ENCODE measurements around the gene OR52J3. TPM values are rescaled to one million over a fixed set of nuclear protein-coding genes. Genes with fewer than 3 reads are reported as not detected.

Gene OR52J3
- total and polyA plus RNA-seq, 10 of the 15 experiments (the other 5 are each of a cell fraction or from before 2014, with no cell fraction given) = not detected

DNA sequence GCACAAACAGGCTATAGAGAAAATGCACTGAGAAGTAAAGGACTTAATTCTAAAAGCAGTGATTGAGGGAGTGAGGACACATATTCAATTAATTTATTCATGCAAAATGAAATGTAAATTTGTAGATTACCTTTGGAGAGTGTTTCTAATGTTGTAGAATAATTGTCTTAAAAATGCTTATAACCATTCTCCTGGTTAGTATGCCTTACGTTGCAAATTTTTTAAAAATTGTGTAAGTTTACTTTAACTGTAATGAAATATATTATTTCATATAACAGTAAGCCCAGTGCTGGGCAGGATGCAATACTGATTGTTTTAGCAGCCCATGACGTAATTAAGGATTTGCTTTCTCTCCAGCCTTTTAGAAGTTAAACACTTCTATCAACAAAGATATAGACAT, 49.7 kb downstream of the OR52J3 start (continued):
- TF ChIP-seq, protein P1, sequence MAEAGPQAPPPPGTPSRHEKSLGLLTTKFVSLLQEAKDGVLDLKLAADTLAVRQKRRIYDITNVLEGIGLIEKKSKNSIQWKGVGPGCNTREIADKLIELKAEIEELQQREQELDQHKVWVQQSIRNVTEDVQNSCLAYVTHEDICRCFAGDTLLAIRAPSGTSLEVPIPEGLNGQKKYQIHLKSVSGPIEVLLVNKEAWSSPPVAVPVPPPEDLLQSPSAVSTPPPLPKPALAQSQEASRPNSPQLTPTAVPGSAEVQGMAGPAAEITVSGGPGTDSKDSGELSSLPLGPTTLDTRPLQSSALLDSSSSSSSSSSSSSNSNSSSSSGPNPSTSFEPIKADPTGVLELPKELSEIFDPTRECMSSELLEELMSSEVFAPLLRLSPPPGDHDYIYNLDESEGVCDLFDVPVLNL (IDR thresholded peaks at IDR 0.05; ENCODE audit: low read depth, low read length) = no peak

Other genes with a start within 250 kb of the OR52J3 start
Only the 7 nearest of the 20 such genes appear.
- not detected in 2 replicates for gene OR51A4, start 98.9 kb upstream of the OR52J3 start, total RNA-seq (2014; rRNA removed)
- gene OR51A4, start 98.9 kb upstream of the OR52J3 start, total RNA-seq (2014; rRNA removed; fragmentation: Illumina TruSeq; extraction: Trizol) = not detected in 2 replicates
- not detected in 2 replicates for gene OR51A4, start 98.9 kb upstream of the OR52J3 start, total RNA-seq (2021)
- not detected in 2 replicates for gene OR51A4, start 98.9 kb upstream of the OR52J3 start, polyA plus RNA-seq (2011; rRNA removed)
- not detected in 2 replicates for gene OR51A4, start 98.9 kb upstream of the OR52J3 start, polyA plus RNA-seq (2014; fragmentation: Illumina TruSeq; extraction: Trizol)
- gene OR51A4, start 98.9 kb upstream of the OR52J3 start, polyA plus RNA-seq (2014; fragmentation: Nextera tagmentation; extraction: Ambion mirVana) = not detected
- not detected in 2 replicates for gene OR51A4, start 98.9 kb upstream of the OR52J3 start, polyA plus RNA-seq (2014; rRNA removed)
- gene OR51A4, start 98.9 kb upstream of the OR52J3 start, polyA plus RNA-seq (2016; fragmentation: Nextera tagmentation; extraction: Ambion mirVana) = not detected
- not detected in 2 replicates for gene OR51A2, start 90.8 kb upstream of the OR52J3 start, total RNA-seq (2014; rRNA removed)
- not detected in 2 replicates for gene OR51A2, start 90.8 kb upstream of the OR52J3 start, total RNA-seq (2014; rRNA removed; fragmentation: Illumina TruSeq; extraction: Trizol)
- gene OR51A2, start 90.8 kb upstream of the OR52J3 start, total RNA-seq (2021) = not detected in 2 replicates
- not detected in 2 replicates for gene OR51A2, start 90.8 kb upstream of the OR52J3 start, polyA plus RNA-seq (2011; rRNA removed)
- gene OR51A2, start 90.8 kb upstream of the OR52J3 start, polyA plus RNA-seq (2014; fragmentation: Illumina TruSeq; extraction: Trizol) = not detected in 2 replicates
- gene OR51A2, start 90.8 kb upstream of the OR52J3 start, polyA plus RNA-seq (2014; fragmentation: Nextera tagmentation; extraction: Ambion mirVana) = not detected
- gene OR51A2, start 90.8 kb upstream of the OR52J3 start, polyA plus RNA-seq (2014; rRNA removed) = not detected in 2 replicates
- not detected for gene OR51A2, start 90.8 kb upstream of the OR52J3 start, polyA plus RNA-seq (2016; fragmentation: Nextera tagmentation; extraction: Ambion mirVana)
- not detected in 2 replicates for gene OR51L1, start 51.7 kb upstream of the OR52J3 start, total RNA-seq (2014; rRNA removed)
- gene OR51L1, start 51.7 kb upstream of the OR52J3 start, total RNA-seq (2014; rRNA removed; fragmentation: Illumina TruSeq; extraction: Trizol) = not detected in 2 replicates
- gene OR51L1, start 51.7 kb upstream of the OR52J3 start, total RNA-seq (2021) = not detected in 2 replicates
- gene OR51L1, start 51.7 kb upstream of the OR52J3 start, polyA plus RNA-seq (2011; rRNA removed) = not detected in 2 replicates
- gene OR51L1, start 51.7 kb upstream of the OR52J3 start, polyA plus RNA-seq (2014; fragmentation: Illumina TruSeq; extraction: Trizol) = not detected in 2 replicates
- gene OR51L1, start 51.7 kb upstream of the OR52J3 start, polyA plus RNA-seq (2014; fragmentation: Nextera tagmentation; extraction: Ambion mirVana) = not detected
- 0.11 TPM in 1 of 2 replicates, not detected in the other for gene OR51L1, start 51.7 kb upstream of the OR52J3 start, polyA plus RNA-seq (2014; rRNA removed)
- not detected for gene OR51L1, start 51.7 kb upstream of the OR52J3 start, polyA plus RNA-seq (2016; fragmentation: Nextera tagmentation; extraction: Ambion mirVana)
- not detected in 2 replicates for gene OR52E2, start 13.1 kb downstream of the OR52J3 start, total RNA-seq (2014; rRNA removed)
- gene OR52E2, start 13.1 kb downstream of the OR52J3 start, total RNA-seq (2014; rRNA removed; fragmentation: Illumina TruSeq; extraction: Trizol) = not detected in 2 replicates
- gene OR52E2, start 13.1 kb downstream of the OR52J3 start, total RNA-seq (2021) = not detected in 2 replicates
- gene OR52E2, start 13.1 kb downstream of the OR52J3 start, polyA plus RNA-seq (2011; rRNA removed) = not detected in 2 replicates
- not detected in 2 replicates for gene OR52E2, start 13.1 kb downstream of the OR52J3 start, polyA plus RNA-seq (2014; fragmentation: Illumina TruSeq; extraction: Trizol)
- not detected for gene OR52E2, start 13.1 kb downstream of the OR52J3 start, polyA plus RNA-seq (2014; fragmentation: Nextera tagmentation; extraction: Ambion mirVana)
- not detected in 2 replicates for gene OR52E2, start 13.1 kb downstream of the OR52J3 start, polyA plus RNA-seq (2014; rRNA removed)
- not detected for gene OR52E2, start 13.1 kb downstream of the OR52J3 start, polyA plus RNA-seq (2016; fragmentation: Nextera tagmentation; extraction: Ambion mirVana)
- gene OR52E1, start 23.0 kb downstream of the OR52J3 start, total RNA-seq (2014; rRNA removed) = not detected in 2 replicates
- gene OR52E1, start 23.0 kb downstream of the OR52J3 start, total RNA-seq (2014; rRNA removed; fragmentation: Illumina TruSeq; extraction: Trizol) = not detected in 2 replicates
- not detected in 2 replicates for gene OR52E1, start 23.0 kb downstream of the OR52J3 start, total RNA-seq (2021)
- gene OR52E1, start 23.0 kb downstream of the OR52J3 start, polyA plus RNA-seq (2011; rRNA removed) = not detected in 2 replicates
- not detected in 2 replicates for gene OR52E1, start 23.0 kb downstream of the OR52J3 start, polyA plus RNA-seq (2014; fragmentation: Illumina TruSeq; extraction: Trizol)
- not detected for gene OR52E1, start 23.0 kb downstream of the OR52J3 start, polyA plus RNA-seq (2014; fragmentation: Nextera tagmentation; extraction: Ambion mirVana)
- gene OR52E1, start 23.0 kb downstream of the OR52J3 start, polyA plus RNA-seq (2014; rRNA removed) = not detected in 2 replicates
- gene OR52E1, start 23.0 kb downstream of the OR52J3 start, polyA plus RNA-seq (2016; fragmentation: Nextera tagmentation; extraction: Ambion mirVana) = not detected
- gene OR52A5, start 91.8 kb downstream of the OR52J3 start, total RNA-seq (2014; rRNA removed) = not detected in 2 replicates
- gene OR52A5, start 91.8 kb downstream of the OR52J3 start, total RNA-seq (2014; rRNA removed; fragmentation: Illumina TruSeq; extraction: Trizol) = not detected in 2 replicates
- not detected in 2 replicates for gene OR52A5, start 91.8 kb downstream of the OR52J3 start, total RNA-seq (2021)
- gene OR52A5, start 91.8 kb downstream of the OR52J3 start, polyA plus RNA-seq (2011; rRNA removed) = not detected in 2 replicates
- gene OR52A5, start 91.8 kb downstream of the OR52J3 start, polyA plus RNA-seq (2014; fragmentation: Illumina TruSeq; extraction: Trizol) = not detected in 2 replicates
- gene OR52A5, start 91.8 kb downstream of the OR52J3 start, polyA plus RNA-seq (2014; fragmentation: Nextera tagmentation; extraction: Ambion mirVana) = not detected
- not detected in 2 replicates for gene OR52A5, start 91.8 kb downstream of the OR52J3 start, polyA plus RNA-seq (2014; rRNA removed)
- gene OR52A5, start 91.8 kb downstream of the OR52J3 start, polyA plus RNA-seq (2016; fragmentation: Nextera tagmentation; extraction: Ambion mirVana) = not detected
- not detected in 2 replicates for gene OR52A1, start 108.2 kb downstream of the OR52J3 start, total RNA-seq (2014; rRNA removed)
- not detected in 2 replicates for gene OR52A1, start 108.2 kb downstream of the OR52J3 start, total RNA-seq (2014; rRNA removed; fragmentation: Illumina TruSeq; extraction: Trizol)
- gene OR52A1, start 108.2 kb downstream of the OR52J3 start, total RNA-seq (2021) = not detected in 2 replicates
- not detected in 2 replicates for gene OR52A1, start 108.2 kb downstream of the OR52J3 start, polyA plus RNA-seq (2011; rRNA removed)
- not detected in 2 replicates for gene OR52A1, start 108.2 kb downstream of the OR52J3 start, polyA plus RNA-seq (2014; fragmentation: Illumina TruSeq; extraction: Trizol)
- gene OR52A1, start 108.2 kb downstream of the OR52J3 start, polyA plus RNA-seq (2014; fragmentation: Nextera tagmentation; extraction: Ambion mirVana) = not detected
- gene OR52A1, start 108.2 kb downstream of the OR52J3 start, polyA plus RNA-seq (2014; rRNA removed) = not detected in 2 replicates
- not detected for gene OR52A1, start 108.2 kb downstream of the OR52J3 start, polyA plus RNA-seq (2016; fragmentation: Nextera tagmentation; extraction: Ambion mirVana)